Smooth muscle cell (in vitro differentiated cells): ENCODE data around the gene ICAM5. TPM values are rescaled to one million over a fixed set of nuclear protein-coding genes. Genes with fewer than 3 reads are reported as not detected.

Experiments
- DNase-seq: peaks from one replicate; lab custom pipeline; 2025; ENCODE audit not compliant: unreplicated experiment; lab: John Stamatoyannopoulos, UW
- H2AFZ ChIP-seq: fragments of 200-600 bp; sonication (generic); 2 replicates; pipeline ENCODE4 v1.6.0; 2016; ENCODE audit warnings: antibody characterized with exemption, low read depth, mild to moderate bottlenecking
- H3F3A ChIP-seq: fragments of 200-600 bp; sonication (generic); 2 replicates; pipeline ENCODE4 v1.6.0; 2017; ENCODE audit warnings: antibody characterized with exemption, low read depth
- H3K27ac ChIP-seq: fragments of 200-600 bp; sonication (generic); 2 replicates; pipeline ENCODE4 v1.5.1; 2016; ENCODE audit warnings: low read depth, mild to moderate bottlenecking
- H3K27me3 ChIP-seq: fragments of 200-600 bp; sonication (generic); 2 replicates; pipeline ENCODE4 v1.6.1; 2016; ENCODE audit warnings: low read depth, mild to moderate bottlenecking
- H3K36me3 ChIP-seq: fragments of 200-600 bp; sonication (generic); 2 replicates; pipeline ENCODE4 v1.5.1; 2016; ENCODE audit warnings: low read depth
- H3K4me1 ChIP-seq: fragments of 200-600 bp; sonication (generic); 2 replicates; pipeline ENCODE4 v1.5.1; 2016; ENCODE audit warnings: low read depth
- H3K4me2 ChIP-seq: fragments of 200-600 bp; sonication (generic); 2 replicates; pipeline ENCODE4 v1.6.0; 2016; ENCODE audit warnings: mild to moderate bottlenecking
- H3K4me3 ChIP-seq: fragments of 200-600 bp; sonication (generic); 2 replicates; pipeline ENCODE4 v1.5.1; 2016; ENCODE audit warnings: mild to moderate bottlenecking
- H3K79me2 ChIP-seq: fragments of 200-600 bp; sonication (generic); 2 replicates; pipeline ENCODE4 v1.6.0; 2016; ENCODE audit warnings: low read depth, mild to moderate bottlenecking
- H3K9ac ChIP-seq: fragments of 200-600 bp; sonication (generic); 2 replicates; pipeline ENCODE4 v1.6.0; 2016; ENCODE audit warnings: low read depth
- H3K9me3 ChIP-seq: fragments of 200-600 bp; sonication (generic); replicated peaks from 2 replicates; pipeline ENCODE4 v1.5.1; 2016; ENCODE audit warnings: low read depth
- H4K20me1 ChIP-seq: fragments of 200-600 bp; sonication (generic); 2 replicates; pipeline ENCODE4 v1.6.0; 2016; ENCODE audit warnings: low read depth
- CTCF ChIP-seq: fragments of 200-600 bp; sonication (generic); IDR thresholded peaks from 2 replicates; pipeline ENCODE4 v1.5.1; 2017; ENCODE audit warnings: borderline replicate concordance, mild to moderate bottlenecking, antibody characterized with exemption; ENCODE audit not compliant: insufficient read depth, poor library complexity, severe bottlenecking
- WGBS: methylation state at CpG from one replicate; pipeline ENCODE4 v1.1.7; 2016; ENCODE audit warnings: low lambda C conversion rate; 5-methylcytosine and 5-hydroxymethylcytosine counted together
- polyA plus RNA-seq: library from polyadenylated mRNA; unstranded; fragments of >200 nt; fragmentation: Nextera tagmentation; extraction: Ambion mirVana; gene quantifications from 2 replicates; pipeline ENCODE4 v1.2.1, GENCODE V29; 2016
- total RNA-seq: library from RNA; depleted of rRNA; stranded (reverse); fragments of >200 nt; gene quantifications from 2 replicates; pipeline ENCODE4 v1.2.3, GENCODE V29; 2014

ICAM5 gene
- total and polyA plus RNA-seq, 2 experiments from 2014 or later, result 4.0 to 4.4 TPM

- Histone ChIP-seq H2AFZ (no peak overlapping the region), H4K20me1 (no peaks in the 10 kb centered on the region), H3K4me3 (no peak overlapping the region), H3K4me1 (peaks cover 10% of the 10 kb centered on the region), H3K9ac (no peak overlapping the region), H3K27ac (no peak overlapping the region), H3K79me2 (no peaks in the 10 kb centered on the region), H3K27me3 (peaks cover 20% of the 10 kb centered on the region), H3K36me3 (no peaks in the 10 kb centered on the region), H3K4me2 (no peak overlapping the region), H3F3A (no peaks in the 10 kb centered on the region), H3K9me3 (no peaks in the 10 kb centered on the region)
- TF ChIP-seq CTCF, result no peak
- 78% methylated on average over 22 of the region's 23 CpGs for WGBS
- DNase-seq, result no peak
Measured at GRCh38 chr19:10283301-10284064, 6.3 kb upstream of the ICAM5 start.

- Histone ChIP-seq H3K27me3 (peaks cover 28% of the 10 kb centered on the region), H3K27ac (no peak overlapping the region), H2AFZ (no peak overlapping the region), H3K9me3 (no peaks in the 10 kb centered on the region), H3K4me1 (peaks cover 18% of the 10 kb centered on the region), H4K20me1 (no peaks in the 10 kb centered on the region), H3K4me2 (no peak overlapping the region), H3K36me3 (no peaks in the 10 kb centered on the region), H3K9ac (no peak overlapping the region), H3K4me3 (no peak overlapping the region), H3K79me2 (no peaks in the 10 kb centered on the region), H3F3A (no peaks in the 10 kb centered on the region)
- TF ChIP-seq CTCF, result no peak
- 94% methylated on average over 32 of the region's 34 CpGs for WGBS
- no peak for DNase-seq
Measured at GRCh38 chr19:10284065-10284959, 5.4 kb upstream of the ICAM5 start.

- H3K4me1 ChIP-seq, result peaks cover 22% of the 10 kb centered on the region
- DNase-seq, result no peak
- no peak overlapping the region for H2AFZ ChIP-seq
- no peak overlapping the region for H3K27ac ChIP-seq
- peaks cover 34% of the 10 kb centered on the region for H3K27me3 ChIP-seq
- H3K79me2 ChIP-seq, result no peaks in the 10 kb centered on the region
- H3K9me3 ChIP-seq, result no peaks in the 10 kb centered on the region
- H3K36me3 ChIP-seq, result no peaks in the 10 kb centered on the region
- H4K20me1 ChIP-seq, result no peaks in the 10 kb centered on the region
- WGBS, result 98% methylated on average over 13 of the region's 13 CpGs
- no peak overlapping the region for H3K9ac ChIP-seq
- H3K4me3 ChIP-seq, result no peak overlapping the region
- H3F3A ChIP-seq, result no peaks in the 10 kb centered on the region
- TF ChIP-seq CTCF, result no peak
- H3K4me2 ChIP-seq, result no peak overlapping the region
Measured at GRCh38 chr19:10284960-10285278, 4.8 kb upstream of the ICAM5 start.
